Measurements from ENCODE around the gene XYLT1.

The XYLT1 gene

DNA sequence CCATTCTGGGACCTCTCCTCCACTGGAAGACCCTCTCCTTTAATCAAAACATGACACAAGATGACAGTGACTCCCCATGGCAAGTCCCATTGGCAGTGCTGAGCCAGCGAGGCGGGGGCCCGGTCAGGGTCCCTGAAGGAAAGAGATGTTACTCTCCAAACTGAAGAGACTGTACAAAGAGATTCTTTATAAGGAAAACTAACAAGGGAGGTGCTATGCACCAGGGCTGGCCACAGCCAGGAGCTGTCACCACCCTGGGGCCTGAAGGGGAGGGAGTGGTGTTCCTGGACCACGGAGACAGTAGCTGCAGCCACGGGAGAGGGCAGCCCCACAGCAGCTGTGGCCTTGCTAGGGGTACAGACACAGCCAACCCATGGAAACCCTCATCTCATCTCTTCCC is 123.1 kb downstream of the XYLT1 start:
- no peak for ATAC-seq
- TF ChIP-seq BACH2 (CRISPR knock-in tag; IDR thresholded peaks at IDR 0.05; ENCODE audit: borderline replicate concordance): no peak
- TF ChIP-seq ZNF70 (CRISPR knock-in tag; IDR thresholded peaks at IDR 0.05): no peak
- TF ChIP-seq ISL1 (CRISPR knock-in tag; IDR thresholded peaks at IDR 0.05): no peak
- TF ChIP-seq, protein P1, sequence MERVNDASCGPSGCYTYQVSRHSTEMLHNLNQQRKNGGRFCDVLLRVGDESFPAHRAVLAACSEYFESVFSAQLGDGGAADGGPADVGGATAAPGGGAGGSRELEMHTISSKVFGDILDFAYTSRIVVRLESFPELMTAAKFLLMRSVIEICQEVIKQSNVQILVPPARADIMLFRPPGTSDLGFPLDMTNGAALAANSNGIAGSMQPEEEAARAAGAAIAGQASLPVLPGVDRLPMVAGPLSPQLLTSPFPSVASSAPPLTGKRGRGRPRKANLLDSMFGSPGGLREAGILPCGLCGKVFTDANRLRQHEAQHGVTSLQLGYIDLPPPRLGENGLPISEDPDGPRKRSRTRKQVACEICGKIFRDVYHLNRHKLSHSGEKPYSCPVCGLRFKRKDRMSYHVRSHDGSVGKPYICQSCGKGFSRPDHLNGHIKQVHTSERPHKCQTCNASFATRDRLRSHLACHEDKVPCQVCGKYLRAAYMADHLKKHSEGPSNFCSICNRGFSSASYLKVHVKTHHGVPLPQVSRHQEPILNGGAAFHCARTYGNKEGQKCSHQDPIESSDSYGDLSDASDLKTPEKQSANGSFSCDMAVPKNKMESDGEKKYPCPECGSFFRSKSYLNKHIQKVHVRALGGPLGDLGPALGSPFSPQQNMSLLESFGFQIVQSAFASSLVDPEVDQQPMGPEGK (CRISPR knock-in tag; IDR thresholded peaks at IDR 0.05; ENCODE audit: borderline replicate concordance): no peak
- TF ChIP-seq, protein P2, sequence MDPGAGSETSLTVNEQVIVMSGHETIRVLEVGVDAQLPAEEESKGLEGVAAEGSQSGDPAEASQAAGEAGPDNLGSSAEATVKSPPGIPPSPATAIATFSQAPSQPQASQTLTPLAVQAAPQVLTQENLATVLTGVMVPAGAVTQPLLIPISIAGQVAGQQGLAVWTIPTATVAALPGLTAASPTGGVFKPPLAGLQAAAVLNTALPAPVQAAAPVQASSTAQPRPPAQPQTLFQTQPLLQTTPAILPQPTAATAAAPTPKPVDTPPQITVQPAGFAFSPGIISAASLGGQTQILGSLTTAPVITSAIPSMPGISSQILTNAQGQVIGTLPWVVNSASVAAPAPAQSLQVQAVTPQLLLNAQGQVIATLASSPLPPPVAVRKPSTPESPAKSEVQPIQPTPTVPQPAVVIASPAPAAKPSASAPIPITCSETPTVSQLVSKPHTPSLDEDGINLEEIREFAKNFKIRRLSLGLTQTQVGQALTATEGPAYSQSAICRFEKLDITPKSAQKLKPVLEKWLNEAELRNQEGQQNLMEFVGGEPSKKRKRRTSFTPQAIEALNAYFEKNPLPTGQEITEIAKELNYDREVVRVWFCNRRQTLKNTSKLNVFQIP (CRISPR knock-in tag; IDR thresholded peaks at IDR 0.05; ENCODE audit: borderline replicate concordance, low read depth): no peak
- no peak for TF ChIP-seq ZFP30 (CRISPR knock-in tag; IDR thresholded peaks at IDR 0.05)
- no peak for TF ChIP-seq RARB (CRISPR knock-in tag; IDR thresholded peaks at IDR 0.05)
- TF ChIP-seq, protein P3, sequence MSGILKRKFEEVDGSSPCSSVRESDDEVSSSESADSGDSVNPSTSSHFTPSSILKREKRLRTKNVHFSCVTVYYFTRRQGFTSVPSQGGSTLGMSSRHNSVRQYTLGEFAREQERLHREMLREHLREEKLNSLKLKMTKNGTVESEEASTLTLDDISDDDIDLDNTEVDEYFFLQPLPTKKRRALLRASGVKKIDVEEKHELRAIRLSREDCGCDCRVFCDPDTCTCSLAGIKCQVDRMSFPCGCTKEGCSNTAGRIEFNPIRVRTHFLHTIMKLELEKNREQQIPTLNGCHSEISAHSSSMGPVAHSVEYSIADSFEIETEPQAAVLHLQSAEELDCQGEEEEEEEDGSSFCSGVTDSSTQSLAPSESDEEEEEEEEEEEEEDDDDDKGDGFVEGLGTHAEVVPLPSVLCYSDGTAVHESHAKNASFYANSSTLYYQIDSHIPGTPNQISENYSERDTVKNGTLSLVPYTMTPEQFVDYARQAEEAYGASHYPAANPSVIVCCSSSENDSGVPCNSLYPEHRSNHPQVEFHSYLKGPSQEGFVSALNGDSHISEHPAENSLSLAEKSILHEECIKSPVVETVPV (CRISPR knock-in tag; IDR thresholded peaks at IDR 0.05): no peak
- TF ChIP-seq ZNF8 (CRISPR knock-in tag; IDR thresholded peaks at IDR 0.05): no peak
- no peak for TF ChIP-seq ZC3H10 (CRISPR knock-in tag; IDR thresholded peaks at IDR 0.05)
- TF ChIP-seq, protein P4, sequence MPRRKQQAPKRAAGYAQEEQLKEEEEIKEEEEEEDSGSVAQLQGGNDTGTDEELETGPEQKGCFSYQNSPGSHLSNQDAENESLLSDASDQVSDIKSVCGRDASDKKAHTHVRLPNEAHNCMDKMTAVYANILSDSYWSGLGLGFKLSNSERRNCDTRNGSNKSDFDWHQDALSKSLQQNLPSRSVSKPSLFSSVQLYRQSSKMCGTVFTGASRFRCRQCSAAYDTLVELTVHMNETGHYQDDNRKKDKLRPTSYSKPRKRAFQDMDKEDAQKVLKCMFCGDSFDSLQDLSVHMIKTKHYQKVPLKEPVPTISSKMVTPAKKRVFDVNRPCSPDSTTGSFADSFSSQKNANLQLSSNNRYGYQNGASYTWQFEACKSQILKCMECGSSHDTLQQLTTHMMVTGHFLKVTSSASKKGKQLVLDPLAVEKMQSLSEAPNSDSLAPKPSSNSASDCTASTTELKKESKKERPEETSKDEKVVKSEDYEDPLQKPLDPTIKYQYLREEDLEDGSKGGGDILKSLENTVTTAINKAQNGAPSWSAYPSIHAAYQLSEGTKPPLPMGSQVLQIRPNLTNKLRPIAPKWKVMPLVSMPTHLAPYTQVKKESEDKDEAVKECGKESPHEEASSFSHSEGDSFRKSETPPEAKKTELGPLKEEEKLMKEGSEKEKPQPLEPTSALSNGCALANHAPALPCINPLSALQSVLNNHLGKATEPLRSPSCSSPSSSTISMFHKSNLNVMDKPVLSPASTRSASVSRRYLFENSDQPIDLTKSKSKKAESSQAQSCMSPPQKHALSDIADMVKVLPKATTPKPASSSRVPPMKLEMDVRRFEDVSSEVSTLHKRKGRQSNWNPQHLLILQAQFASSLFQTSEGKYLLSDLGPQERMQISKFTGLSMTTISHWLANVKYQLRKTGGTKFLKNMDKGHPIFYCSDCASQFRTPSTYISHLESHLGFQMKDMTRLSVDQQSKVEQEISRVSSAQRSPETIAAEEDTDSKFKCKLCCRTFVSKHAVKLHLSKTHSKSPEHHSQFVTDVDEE (CRISPR knock-in tag; IDR thresholded peaks at IDR 0.05): no peak
- TF ChIP-seq TCF4 (CRISPR knock-in tag; IDR thresholded peaks at IDR 0.05; ENCODE audit: borderline replicate concordance): no peak
- TF ChIP-seq, protein P5, sequence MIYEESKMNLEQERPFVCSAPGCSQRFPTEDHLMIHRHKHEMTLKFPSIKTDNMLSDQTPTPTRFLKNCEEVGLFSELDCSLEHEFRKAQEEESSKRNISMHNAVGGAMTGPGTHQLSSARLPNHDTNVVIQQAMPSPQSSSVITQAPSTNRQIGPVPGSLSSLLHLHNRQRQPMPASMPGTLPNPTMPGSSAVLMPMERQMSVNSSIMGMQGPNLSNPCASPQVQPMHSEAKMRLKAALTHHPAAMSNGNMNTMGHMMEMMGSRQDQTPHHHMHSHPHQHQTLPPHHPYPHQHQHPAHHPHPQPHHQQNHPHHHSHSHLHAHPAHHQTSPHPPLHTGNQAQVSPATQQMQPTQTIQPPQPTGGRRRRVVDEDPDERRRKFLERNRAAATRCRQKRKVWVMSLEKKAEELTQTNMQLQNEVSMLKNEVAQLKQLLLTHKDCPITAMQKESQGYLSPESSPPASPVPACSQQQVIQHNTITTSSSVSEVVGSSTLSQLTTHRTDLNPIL (CRISPR knock-in tag; IDR thresholded peaks at IDR 0.05; ENCODE audit: low read depth): no peak
- TF ChIP-seq ESRRG (CRISPR knock-in tag; IDR thresholded peaks at IDR 0.05): no peak
- no peak for TF ChIP-seq CSDC2 (CRISPR knock-in tag; IDR thresholded peaks at IDR 0.05)
- no peak for TF ChIP-seq GLIS3 (CRISPR knock-in tag; IDR thresholded peaks at IDR 0.05)

DNA sequence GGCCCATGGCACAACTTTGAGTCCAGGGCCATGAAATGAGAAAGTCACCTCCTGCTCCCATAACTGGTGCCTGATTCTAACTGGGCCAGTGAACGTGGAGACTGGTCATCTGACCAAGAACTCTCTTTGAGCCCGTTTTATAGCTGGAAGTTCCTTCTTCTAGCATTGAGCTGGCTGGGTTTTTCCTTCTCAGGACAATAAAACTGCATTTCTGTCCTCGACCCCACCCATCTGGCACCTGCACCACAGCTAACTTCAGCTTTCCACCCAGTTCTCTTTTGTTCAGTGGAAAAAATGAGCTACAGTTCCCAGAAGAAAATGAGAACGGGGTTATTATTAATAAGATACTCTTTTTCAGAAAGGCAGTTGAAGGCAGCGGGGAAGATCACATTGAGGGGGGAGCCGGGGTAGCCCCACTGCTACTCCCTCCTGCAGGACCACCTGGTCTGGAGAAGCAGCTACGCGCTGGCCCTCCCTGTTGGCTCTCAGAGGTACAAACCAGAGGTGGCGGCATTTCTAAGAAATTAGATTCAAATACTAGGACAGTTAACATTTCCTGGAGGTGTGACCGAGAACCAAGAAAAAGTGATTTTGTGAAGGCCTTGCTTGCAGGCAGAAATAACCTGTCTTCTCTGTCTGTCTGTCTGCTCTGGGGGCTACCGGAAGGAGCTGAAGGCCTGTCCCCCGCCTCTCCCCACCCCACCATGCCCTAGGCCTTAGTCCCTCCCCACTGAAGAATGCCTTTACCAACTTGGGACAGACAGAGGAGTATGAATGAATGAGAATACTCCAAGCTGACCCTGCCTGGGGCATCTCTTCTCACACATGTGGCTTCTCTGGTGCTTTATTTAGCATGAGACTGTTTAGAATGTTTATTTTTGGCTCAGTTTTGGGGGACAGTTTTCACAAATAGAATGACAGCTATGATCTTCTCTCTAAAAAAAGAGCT is 123.9 kb downstream of the XYLT1 start:
- TF ChIP-seq BACH2 (CRISPR knock-in tag; IDR thresholded peaks at IDR 0.05; ENCODE audit: borderline replicate concordance) (no peak), RARB (CRISPR knock-in tag; IDR thresholded peaks at IDR 0.05) (no peak), TOX (CRISPR knock-in tag; IDR thresholded peaks at IDR 0.05; ENCODE audit: borderline replicate concordance) (no peak), ZNF565 (CRISPR knock-in tag; conservative IDR thresholded peaks at IDR 0.05; ENCODE audit: low read depth) (no peak), ZNF8 (CRISPR knock-in tag; IDR thresholded peaks at IDR 0.05) (no peak)
- TF ChIP-seq, protein P5 (CRISPR knock-in tag; IDR thresholded peaks at IDR 0.05; ENCODE audit: low read depth): no peak
- no peak for ATAC-seq
